GM19035 (cell line): ENCODE results near the gene PRDX4.
"Not testable (repeated sequence)": the region's sequence is repeated elsewhere in the genome, so short reads cannot be mapped to it uniquely, and the experiment has no call there.

Source experiments
- ATAC-seq: cut with Tn5 transposase; IDR thresholded peaks from one replicate; pipeline ENCODE4 v1.9.1; 2021; ENCODE audit not compliant: unreplicated experiment

Gene PRDX4

GRCh38 chrX:23670528-23670927, 3.2 kb downstream of the PRDX4 start:
- no peak for ATAC-seq

- ATAC-seq: no peak
Measured at GRCh38 chrX:23673108-23673507, 5.8 kb downstream of the PRDX4 start.

DNA sequence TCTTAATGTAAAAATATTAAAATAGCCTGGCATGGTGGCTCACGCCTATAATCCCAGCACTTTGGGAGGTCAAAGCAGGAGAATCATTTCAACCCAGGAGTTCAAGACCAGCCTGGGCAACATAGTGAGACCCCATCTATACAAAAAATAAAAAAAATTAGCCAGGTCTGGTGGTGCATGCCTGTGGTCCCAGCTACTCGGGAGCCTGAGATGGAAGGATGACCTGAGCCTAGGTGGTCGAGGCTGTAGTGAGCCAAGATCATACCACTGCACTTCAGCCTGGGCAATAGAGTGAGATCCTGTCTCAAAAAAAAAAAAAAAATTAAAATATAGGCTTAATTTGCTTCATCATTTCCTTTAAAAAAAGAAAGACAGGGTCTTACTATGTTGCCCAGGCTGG, 9.2 kb downstream of the PRDX4 start:
- not testable (repeated sequence) for ATAC-seq

- no peak for ATAC-seq
Measured at GRCh38 chrX:23692166-23692565, 24.9 kb downstream of the PRDX4 start.

DNA sequence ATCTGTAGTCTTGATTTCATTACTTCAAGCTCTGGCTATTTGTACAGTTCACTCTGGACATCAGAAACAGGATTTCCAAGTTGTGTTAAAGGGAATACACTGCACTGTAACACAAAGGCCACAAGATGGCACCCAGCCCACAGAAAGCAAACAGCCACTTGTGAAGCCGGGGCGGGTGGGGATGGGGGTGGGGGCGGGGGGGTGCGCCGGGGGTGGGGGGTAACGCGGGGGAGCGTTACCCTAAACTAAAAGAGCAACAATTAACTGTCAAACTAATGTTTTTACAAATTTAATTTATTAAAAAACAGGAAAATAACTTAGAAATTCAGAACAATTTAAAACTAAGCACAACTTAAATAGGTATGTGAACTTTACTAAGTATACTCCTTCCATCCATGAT, 27.3 kb downstream of the PRDX4 start:
- ATAC-seq: no peak

DNA sequence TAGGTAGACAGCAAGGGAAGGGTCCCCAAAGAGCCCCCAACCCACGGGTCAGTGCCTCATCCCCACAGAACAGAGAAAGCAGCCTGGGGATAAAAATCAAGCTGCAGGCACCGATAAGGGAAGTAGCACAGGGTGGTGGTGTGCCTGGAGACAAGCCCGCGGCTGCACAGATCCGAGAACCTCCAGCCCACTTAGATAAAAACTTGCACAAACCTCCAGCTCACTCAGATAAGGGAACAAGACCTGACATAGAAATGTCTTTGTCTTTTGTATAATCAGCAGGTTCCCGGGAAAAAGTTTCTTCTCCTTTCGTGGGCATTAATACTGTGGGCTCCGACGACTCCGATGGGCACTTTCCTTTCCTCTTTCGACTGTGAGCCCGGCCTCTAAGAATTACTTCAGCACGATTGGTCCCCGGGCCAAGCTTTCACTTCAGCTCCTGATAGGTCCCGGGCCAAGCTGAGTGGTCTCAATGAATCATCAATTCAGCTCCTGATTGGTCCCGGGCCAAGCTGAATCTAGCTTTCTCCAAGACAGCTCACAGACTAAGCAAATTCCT, 32.4 kb downstream of the PRDX4 start:
- ATAC-seq: no peak

- no peak for ATAC-seq
Measured at GRCh38 chrX:23704673-23705206, 37.4 kb downstream of the PRDX4 start.

GRCh38 chrX:23705235-23705634, 37.9 kb downstream of the PRDX4 start:
- no peak for ATAC-seq

DNA sequence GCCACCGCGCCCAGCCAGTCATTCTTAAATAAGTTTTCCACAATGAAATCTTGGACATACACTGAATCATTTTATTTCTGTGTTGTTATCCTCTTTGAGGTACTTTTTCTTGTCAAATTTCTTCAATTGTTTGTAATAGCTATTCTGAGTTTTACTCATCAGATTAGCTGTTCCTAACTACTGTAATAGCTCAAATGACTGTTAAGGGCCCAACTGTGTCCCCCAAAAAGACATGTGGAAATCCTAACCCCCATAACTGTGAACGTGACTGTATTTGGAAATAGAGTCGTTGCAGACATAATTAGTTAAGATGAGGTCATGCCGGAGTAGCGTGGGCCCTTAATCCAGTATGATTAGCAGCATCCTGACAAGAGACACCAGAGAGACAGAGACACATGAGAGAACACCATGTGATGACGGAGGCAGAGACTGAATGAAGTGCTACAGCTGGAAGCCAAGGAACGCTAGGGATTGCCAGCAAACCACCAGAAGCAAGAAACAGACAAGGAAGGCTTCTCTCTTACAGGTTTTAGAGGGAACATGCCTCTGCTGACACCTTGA, 52.9 kb downstream of the PRDX4 start:
- no peak for ATAC-seq

DNA sequence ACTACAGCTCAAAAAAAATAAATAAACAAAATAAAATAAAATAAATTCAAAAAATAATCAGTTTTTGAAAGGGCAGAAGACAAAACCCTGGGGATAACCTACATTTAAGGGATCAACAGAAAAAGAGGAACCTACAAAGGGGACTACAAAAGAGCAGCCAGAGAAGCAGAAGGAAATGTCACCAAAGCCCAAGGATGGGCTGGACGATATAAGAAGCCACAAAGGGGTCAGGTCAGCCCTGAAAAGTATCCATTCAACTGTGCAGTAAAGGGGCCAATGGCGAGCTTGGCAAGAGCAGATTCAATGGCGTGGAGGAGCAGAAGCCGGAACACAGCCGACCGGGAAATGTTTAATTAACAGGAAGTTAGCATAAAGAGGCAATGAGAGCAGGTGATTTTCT, 58.9 kb downstream of the PRDX4 start:
- ATAC-seq: no peak

GRCh38 chrX:23727206-23727605, 59.9 kb downstream of the PRDX4 start:
- ATAC-seq: no peak

DNA sequence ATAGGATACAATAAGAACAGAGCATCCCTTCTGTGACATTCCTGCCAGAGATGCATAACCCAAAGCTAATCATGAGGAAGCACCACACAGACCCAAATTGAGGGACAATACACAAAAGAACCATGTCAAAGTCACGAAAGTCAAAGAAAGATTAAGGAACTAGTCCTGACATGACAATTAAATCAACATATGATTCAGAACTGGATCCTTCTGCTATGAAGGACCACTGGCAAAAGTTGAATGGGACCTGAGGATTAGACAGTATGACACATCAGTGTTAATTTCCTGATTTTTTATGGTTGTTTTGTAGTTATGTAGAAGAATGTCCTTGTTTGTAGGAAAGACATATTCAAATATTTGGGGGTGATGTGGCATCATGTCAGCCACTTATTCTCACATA, 61.9 kb downstream of the PRDX4 start:
- ATAC-seq: no peak

DNA sequence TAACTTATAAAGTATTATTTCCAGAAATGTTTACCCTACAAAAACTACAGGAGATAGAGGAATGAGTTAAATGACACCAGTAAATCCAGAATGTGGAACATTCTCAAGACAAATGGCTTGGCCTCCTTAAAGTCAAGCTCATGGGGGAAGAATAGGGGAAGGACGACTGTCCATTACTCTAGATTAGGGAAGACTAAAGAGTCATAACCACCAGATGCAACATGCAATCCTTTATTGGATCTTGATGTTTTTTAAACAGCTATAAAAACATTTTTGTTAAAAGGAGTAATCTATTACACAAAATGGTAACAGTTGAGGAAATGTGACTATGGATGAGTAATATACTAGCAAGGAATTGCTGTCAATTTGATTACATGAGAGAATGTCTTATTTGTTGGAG, 64.7 kb downstream of the PRDX4 start:
- ATAC-seq: no peak

DNA sequence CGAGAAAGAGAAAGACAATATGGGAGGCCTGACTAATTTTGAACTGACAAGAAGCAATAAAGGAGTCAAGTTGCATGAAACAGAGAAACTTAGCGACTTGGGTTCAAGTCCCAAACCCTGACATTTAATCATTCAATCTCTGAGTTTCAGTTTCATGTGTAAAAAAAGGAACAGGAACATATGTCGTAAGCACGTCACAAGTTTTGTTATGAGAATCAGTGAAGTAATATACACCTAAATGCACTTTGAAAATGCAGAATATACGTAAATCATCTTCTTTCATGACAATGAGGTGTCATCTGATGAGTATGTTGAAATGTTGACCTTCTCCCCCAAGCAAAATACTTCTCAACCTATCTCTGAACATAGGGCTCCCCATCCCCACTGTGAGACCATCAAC, 65.4 kb downstream of the PRDX4 start:
- peak; percentile 76 for ATAC-seq
